H1 (cell line): ENCODE results near the gene UNC80. TPM values are rescaled to one million over a fixed set of nuclear protein-coding genes. Genes with fewer than 3 reads are reported as not detected.

ENCODE experiments used
- CTCF ChIA-PET: fragments of 300-600 bp; sonication (Branson Sonifier 250); formaldehyde crosslinking; loops from one replicate; lab custom pipeline; 2021; ENCODE audit not compliant: partially characterized antibody; lab: Charles Lee
- POLR2A ChIA-PET: fragments of 300-600 bp; sonication (Branson Sonifier 250); formaldehyde crosslinking; loops from one replicate; lab custom pipeline; 2021; ENCODE audit warnings: inconsistent platforms; ENCODE audit not compliant: partially characterized antibody; lab: Charles Lee
- DNase-seq, 2 experiments: peaks; one replicate each; pipeline versions ENCODE4 v3.0.0 to v3.0.0-alpha.2; 2010 to 2022; ENCODE audit warnings: low spot score in 2 of 2, low read depth in 1 of 2, mixed read lengths in 1 of 2
- FAIRE-seq: peaks from 2 replicates; lab custom pipeline; 2011; peaks lifted over from hg19 to GRCh38; lab: Jason Lieb, UNC
- H2AFZ ChIP-seq: 2 replicates; pipeline ENCODE4 v1.8.1; 2012; ENCODE audit warnings: low read length, inconsistent platforms
- H2AK5ac ChIP-seq: 2 replicates; pipeline ENCODE4 v1.6.1; 2013; ENCODE audit warnings: low read depth, low read length
- H2BK120ac ChIP-seq: replicated peaks from 2 replicates; pipeline ENCODE3; 2013; ENCODE audit warnings: low read depth, low read length, inconsistent platforms
- H2BK12ac ChIP-seq: 2 replicates; pipeline ENCODE4 v1.6.1; 2013; ENCODE audit warnings: low read depth, low read length
- H2BK15ac ChIP-seq: 2 replicates; pipeline ENCODE4 v1.6.1; 2013; ENCODE audit warnings: low read length
- H2BK20ac ChIP-seq: 2 replicates; pipeline ENCODE4 v1.6.1; 2013; ENCODE audit warnings: low read length
- H2BK5ac ChIP-seq: 2 replicates; pipeline ENCODE4 v1.6.1; 2013; ENCODE audit warnings: low read depth, low read length
- H3K14ac ChIP-seq: 2 replicates; pipeline ENCODE4 v1.6.1; 2013; ENCODE audit warnings: inconsistent platforms; ENCODE audit not compliant: insufficient read length
- H3K18ac ChIP-seq: 2 replicates; pipeline ENCODE4 v1.6.1; 2013; ENCODE audit warnings: low read length; ENCODE audit errors: extremely low read depth
- H3K23ac ChIP-seq: 2 replicates; pipeline ENCODE4 v1.6.1; 2013; ENCODE audit warnings: inconsistent platforms; ENCODE audit not compliant: insufficient read length
- H3K23me2 ChIP-seq: 2 replicates; pipeline ENCODE4 v1.6.1; 2013; ENCODE audit warnings: low read depth, low read length
- H3K27ac ChIP-seq: 2 replicates; pipeline ENCODE4 v1.6.1; 2011; ENCODE audit warnings: low read depth, low read length, inconsistent platforms
- H3K27me3 ChIP-seq, 4 experiments: replicated peaks in 1 of 4; 1 replicate in 1 of 4; 2 replicates in 3 of 4; pipeline versions ENCODE4 v1.6.1 to v1.8.1; 2011 to 2013; ENCODE audit warnings: low read length in 3 of 4, mild to moderate bottlenecking in 3 of 4, inconsistent platforms in 2 of 4, mixed read lengths in 2 of 4, moderate library complexity in 1 of 4; ENCODE audit not compliant: control insufficient read depth in 3 of 4, insufficient read depth in 3 of 4; ENCODE audit errors: extremely low read depth in 1 of 4
- H3K36me3 ChIP-seq, 4 experiments: 2 replicates each; pipeline versions ENCODE4 v1.6.1 to v1.8.1; 2011 to 2013; ENCODE audit warnings: mild to moderate bottlenecking in 4 of 4, low read length in 3 of 4, moderate library complexity in 2 of 4, control low read depth in 1 of 4, inconsistent platforms in 1 of 4; ENCODE audit not compliant: insufficient read depth in 4 of 4, control insufficient read depth in 2 of 4
- H3K4ac ChIP-seq: replicated peaks from 2 replicates; pipeline ENCODE3; 2013; ENCODE audit warnings: low read length, low read depth, mixed read lengths, inconsistent platforms; ENCODE audit not compliant: insufficient read length
- H3K4me1 ChIP-seq, 4 experiments: replicated peaks in 1 of 4; 1 replicate in 1 of 4; 2 replicates in 3 of 4; pipeline versions ENCODE4 v1.6.1 to v1.8.1; 2011 to 2013; ENCODE audit warnings: low read length in 3 of 4, inconsistent platforms in 2 of 4, mixed read lengths in 1 of 4; ENCODE audit not compliant: insufficient read depth in 4 of 4, control insufficient read depth in 3 of 4
- H3K4me2 ChIP-seq, 2 experiments: 2 replicates each; pipeline versions ENCODE4 v1.6.1 to v1.8.1; 2011 to 2013; ENCODE audit warnings: low read depth in 2 of 2, low read length in 2 of 2, control low read depth in 1 of 2, inconsistent platforms in 1 of 2, mild to moderate bottlenecking in 1 of 2; ENCODE audit not compliant: insufficient read depth in 1 of 2
- H3K4me3 ChIP-seq, 4 experiments: fragments of 200-600, 300-600 bp in 1 of 4; sonication (generic), shearing (Covaris generic), sonication (Bioruptor Twin) in 1 of 4; 2 replicates each; pipeline versions ENCODE4 v1.5.1 to v1.8.1; 2011 to 2016; ENCODE audit warnings: low read length in 4 of 4, low read depth in 3 of 4, control low read depth in 2 of 4, inconsistent platforms in 2 of 4, mild to moderate bottlenecking in 2 of 4, mixed read lengths in 1 of 4, moderate library complexity in 1 of 4; ENCODE audit not compliant: insufficient read depth in 2 of 4; ENCODE audit errors: extremely low read depth in 1 of 4
- H3K56ac ChIP-seq: replicated peaks from 2 replicates; pipeline ENCODE3; 2013; ENCODE audit warnings: low read depth, mild to moderate bottlenecking, mixed read lengths, low read length, inconsistent platforms; ENCODE audit not compliant: insufficient read length
- H3K79me1 ChIP-seq: 2 replicates; pipeline ENCODE4 v1.6.1; 2013; ENCODE audit warnings: low read depth, low read length, control low read depth
- H3K79me2 ChIP-seq, 2 experiments: 2 replicates each; pipeline versions ENCODE4 v1.6.1 to v1.8.1; 2012 to 2013; ENCODE audit warnings: low read length in 2 of 2, mild to moderate bottlenecking in 2 of 2, inconsistent platforms in 1 of 2; ENCODE audit not compliant: insufficient read depth in 2 of 2, control insufficient read depth in 1 of 2
- H3K9ac ChIP-seq, 4 experiments: replicated peaks in 1 of 4; 1 replicate in 1 of 4; 2 replicates in 3 of 4; pipeline versions ENCODE4 v1.6.1 to v1.8.1; 2011 to 2013; ENCODE audit warnings: low read depth in 3 of 4, low read length in 3 of 4, control low read depth in 2 of 4, mild to moderate bottlenecking in 2 of 4, moderate library complexity in 2 of 4, inconsistent platforms in 1 of 4; ENCODE audit errors: extremely low read depth in 1 of 4
- H3K9me3 ChIP-seq, 2 experiments: 2 replicates each; pipeline versions ENCODE4 v1.6.1 to v1.8.1; 2012 to 2013; ENCODE audit warnings: mild to moderate bottlenecking in 2 of 2, moderate library complexity in 2 of 2, control low read depth in 1 of 2, inconsistent platforms in 1 of 2, low read depth in 1 of 2, low read length in 1 of 2, mixed read lengths in 1 of 2; ENCODE audit not compliant: insufficient read depth in 2 of 2
- H4K20me1 ChIP-seq, 2 experiments: replicated peaks in 1 of 2; 2 replicates each; pipeline versions ENCODE3 to v1.8.1; 2011 to 2013; ENCODE audit warnings: inconsistent platforms in 2 of 2, low read length in 2 of 2, mild to moderate bottlenecking in 1 of 2; ENCODE audit not compliant: insufficient read depth in 2 of 2, control insufficient read depth in 1 of 2
- H4K5ac ChIP-seq: 2 replicates; pipeline ENCODE4 v1.6.1; 2013; ENCODE audit warnings: low read length, low read depth, mixed read lengths, inconsistent platforms; ENCODE audit not compliant: insufficient read length
- H4K8ac ChIP-seq: 2 replicates; pipeline ENCODE4 v1.8.0; 2013; ENCODE audit warnings: mild to moderate bottlenecking, moderate library complexity, low read length, inconsistent platforms; ENCODE audit not compliant: insufficient read depth; ENCODE audit errors: extremely low read depth
- H4K91ac ChIP-seq: replicated peaks from 2 replicates; pipeline ENCODE3; 2013; ENCODE audit warnings: low read length, mixed read lengths, inconsistent platforms; ENCODE audit not compliant: insufficient read length
- BACH1 ChIP-seq: IDR thresholded peaks from 2 replicates; pipeline ENCODE4 v1.6.1; 2012; ENCODE audit warnings: low read length, improper control_type of control experiment
- CBX8 ChIP-seq: fragments of 300-800, 300-1000 bp; sonication (generic); IDR thresholded peaks from 2 replicates; pipeline ENCODE4 v1.7.1; 2016; ENCODE audit warnings: low read depth, low read length, borderline replicate concordance
- CHD2 ChIP-seq: IDR thresholded peaks from 2 replicates; pipeline ENCODE4 v1.6.1; 2012; ENCODE audit warnings: low read length, improper control_type of control experiment
- CREB1 ChIP-seq: IDR thresholded peaks from 2 replicates; pipeline ENCODE4 v1.6.1; 2012; ENCODE audit warnings: inconsistent platforms
- FOSL1 ChIP-seq: IDR thresholded peaks from 2 replicates; pipeline ENCODE4 v1.6.1; 2011; ENCODE audit warnings: mild to moderate bottlenecking, low read depth, low read length, moderate library complexity; ENCODE audit not compliant: insufficient read depth
- HDAC2 ChIP-seq, 2 experiments: fragments of 300-600 bp in 1 of 2; sonication (generic) in 1 of 2; IDR thresholded peaks; 2 replicates each; pipeline ENCODE4 v1.6.1; 2011 to 2012; ENCODE audit warnings: low read depth in 2 of 2, low read length in 2 of 2, mild to moderate bottlenecking in 2 of 2, moderate library complexity in 2 of 2, borderline replicate concordance in 1 of 2, inconsistent platforms in 1 of 2
- KDM4A ChIP-seq: IDR thresholded peaks from one replicate; pipeline ENCODE4 v1.7.1; 2012; ENCODE audit warnings: low read depth, mild to moderate bottlenecking, moderate library complexity, low read length, inconsistent platforms; ENCODE audit not compliant: severe bottlenecking
- NRF1 ChIP-seq: IDR thresholded peaks from 2 replicates; pipeline ENCODE4 v1.6.1; 2011; ENCODE audit warnings: mild to moderate bottlenecking, low read depth, low read length, improper control_type of control experiment
- RBBP5 ChIP-seq: IDR thresholded peaks from 2 replicates; pipeline ENCODE4 v1.7.1; 2012; ENCODE audit warnings: low read depth, mild to moderate bottlenecking, inconsistent platforms, low read length, moderate library complexity, borderline replicate concordance
- SP1 ChIP-seq: IDR thresholded peaks from 2 replicates; pipeline ENCODE4 v1.6.1; 2011; ENCODE audit warnings: low read depth, low read length
- TBP ChIP-seq: IDR thresholded peaks from 2 replicates; pipeline ENCODE4 v1.6.1; 2011; ENCODE audit warnings: low read depth, low read length, improper control_type of control experiment
- USF2 ChIP-seq: IDR thresholded peaks from 2 replicates; pipeline ENCODE4 v1.6.1; 2011; ENCODE audit warnings: low read length, improper control_type of control experiment
- ZNF274 ChIP-seq: IDR thresholded peaks from 2 replicates; pipeline ENCODE4 v1.7.0; 2012; ENCODE audit warnings: low read length, borderline replicate concordance; ENCODE audit errors: extremely low read depth
- WGBS, 2 experiments: shearing (Covaris generic) in 1 of 2; methylation state at CpG; one replicate each; pipeline versions ENCODE4 v1.1.6 to v1.1.7; 2013 to 2015; ENCODE audit warnings: low lambda C conversion rate in 2 of 2, mixed read lengths in 2 of 2, inconsistent platforms in 1 of 2, low coverage in 1 of 2, missing lambda C conversion rate in 1 of 2; ENCODE audit not compliant: insufficient replicate concordance in 2 of 2, insufficient coverage in 1 of 2, insufficient read length in 1 of 2; ENCODE audit errors: extremely low coverage in 1 of 2, missing lambda C conversion rate in 1 of 2; 5-methylcytosine and 5-hydroxymethylcytosine counted together
- polyA plus RNA-seq, 7 experiments: library from polyadenylated mRNA; depleted of rRNA in 3 of 7; stranded (reverse) in 5 of 7; unstranded in 2 of 7; fragments of >200 nt in 5 of 7; fragments of 200-250 nt in 2 of 7; gene quantifications; 1 replicate in 5 of 7; 2 replicates in 1 of 7; 4 replicates in 1 of 7; pipeline versions ENCODE4 v1.2.1 to v1.2.3, GENCODE V29; 2011 to 2013; ENCODE audit warnings: missing spikeins in 2 of 7, mixed read lengths in 2 of 7
- total RNA-seq: library from RNA; stranded (reverse); fragmentation: NEBNext Ultra II Directional; extraction: Animal tissue kit (Norgen Biotek cat#: 25700); gene quantifications from 2 replicates; pipeline ENCODE4 v1.2.1, GENCODE V29; 2021

UNC80 gene
- total and polyA plus RNA-seq, 2 of the 8 experiments (the other 6 are each of a cell fraction or from before 2014, with no cell fraction given), result 0.53 to 0.56 TPM

- Histone ChIP-seq H3K27ac (no peak overlapping the region), H4K91ac (no peak overlapping the region), H3K9me3 (0 out of 4 replicates have a peak, but pooled peaks cover 0 to 3% of the 10 kb centered on the region in 2 experiments), H2BK15ac (no peak overlapping the region), H4K8ac (no peak overlapping the region), H3K79me2 (no peaks in the 10 kb centered on the region), H3K4me3 (no peak overlapping the region), H2BK12ac (no peak overlapping the region), H3K56ac (no peak overlapping the region), H2BK120ac (no peak overlapping the region), H2AFZ (no peak overlapping the region), H4K20me1 (no peaks in the 10 kb centered on the region), H3K23me2 (no peaks in the 10 kb centered on the region), H3K4me2 (no peak overlapping the region), H2BK20ac (no peak overlapping the region), H3K27me3 (peaks cover 0 to 1% (median 0%) of the 10 kb centered on the region in 4 experiments; a peak in 1 of 7 replicates), H3K36me3 (no peaks in the 10 kb centered on the region), H3K4me1 (no peaks in the 10 kb centered on the region; a peak in 1 of 7 replicates), H3K79me1 (no peaks in the 10 kb centered on the region), H3K4ac (no peak overlapping the region), H3K14ac (no peak overlapping the region), H2AK5ac (no peak overlapping the region), H2BK5ac (no peak overlapping the region), H3K18ac (no peak overlapping the region), H3K9ac (no peak overlapping the region), H4K5ac (no peak overlapping the region), H3K23ac (no peak overlapping the region)
- ChIA-PET POLR2A (no interaction called here), CTCF (interaction anchor here (1.2 kb wide), 1 partner anchor 9 kb away, joined by 5 read pairs; no protein-coding TSS in a partner anchor)
- 90% methylated on average over 1 of the region's 1 CpG; no CpG with 5 or more reads in 1 of the 2 experiments for WGBS, 2 experiments
- DNase-seq (no peak), FAIRE-seq (no peak)
- no peak for TF ChIP-seq SP1
- TF ChIP-seq NRF1, result no peak
- TF ChIP-seq CBX8, result no peak
- no peak for TF ChIP-seq HDAC2 (IDR thresholded peaks at IDR 0.05; ENCODE audit: borderline replicate concordance in 1 of 2, low read depth in 2 of 2, low read length in 2 of 2)
- TF ChIP-seq BACH1, result no peak
- TF ChIP-seq RBBP5, result no peak
- TF ChIP-seq TBP, result no peak
- no peak for TF ChIP-seq CREB1
- TF ChIP-seq CHD2, result no peak
- no peak for TF ChIP-seq USF2
- TF ChIP-seq KDM4A, result no peak
- no peak for TF ChIP-seq ZNF274
- no peak for TF ChIP-seq FOSL1
Measured at GRCh38 chr2:209908511-209908910, 136.9 kb downstream of the UNC80 start.
